Neuron (in vitro differentiated cells): ENCODE measurements around the gene PAK2.
"Not testable (repeated sequence)": the region's sequence is repeated elsewhere in the genome, so short reads cannot be mapped to it uniquely, and the experiment has no call there.

ENCODE experiments used
- H2AFZ ChIP-seq: one replicate; pipeline ENCODE4 v1.6.1; 2013; ENCODE audit warnings: low read depth, mild to moderate bottlenecking, inconsistent platforms, low read length, moderate library complexity
- H3K27me3 ChIP-seq: one replicate; pipeline ENCODE4 v1.6.1; 2013; ENCODE audit warnings: low read length; ENCODE audit not compliant: insufficient read depth
- H3K36me3 ChIP-seq: one replicate; pipeline ENCODE4 v1.6.1; 2013; ENCODE audit warnings: low read length; ENCODE audit not compliant: insufficient read depth
- H3K4me1 ChIP-seq: one replicate; pipeline ENCODE4 v1.6.1; 2013; ENCODE audit warnings: low read length; ENCODE audit not compliant: insufficient read depth
- H3K4me3 ChIP-seq: 2 replicates; pipeline ENCODE4 v1.5.1; 2013; ENCODE audit warnings: mild to moderate bottlenecking, low read length, moderate library complexity
- H3K9me3 ChIP-seq: one replicate; pipeline ENCODE4 v1.6.1; 2013; ENCODE audit warnings: low read length

PAK2 gene

GRCh38 chr3:196810963-196811581 is 71.4 kb downstream of the PAK2 start:
- Histone ChIP-seq H3K36me3 (peaks cover 63% of the 10 kb centered on the region), H3K4me1 (no peaks in the 10 kb centered on the region)

GRCh38 chr3:196812853-196813252 is 73.2 kb downstream of the PAK2 start:
- H3K4me3 ChIP-seq: no peak overlapping the region
- H3K27me3 ChIP-seq: no peaks in the 10 kb centered on the region
- H3K36me3 ChIP-seq: peaks cover 53% of the 10 kb centered on the region
- H3K9me3 ChIP-seq: no peaks in the 10 kb centered on the region
- no peak overlapping the region for H2AFZ ChIP-seq
- H3K4me1 ChIP-seq: no peaks in the 10 kb centered on the region

More at GRCh38 chr3:196810963-196811581, 71.4 kb downstream of the PAK2 start:
- Histone ChIP-seq H3K4me3 (no peak overlapping the region), H3K9me3 (no peaks in the 10 kb centered on the region), H3K27me3 (no peaks in the 10 kb centered on the region), H2AFZ (no peak overlapping the region)

- Histone ChIP-seq H3K4me1 (no peaks in the 10 kb centered on the region), H3K36me3 (peaks cover 56% of the 10 kb centered on the region), H3K4me3 (no peak overlapping the region), H3K27me3 (no peaks in the 10 kb centered on the region), H3K9me3 (no peaks in the 10 kb centered on the region), H2AFZ (no peak overlapping the region)
These were observed 74.2 kb downstream of the PAK2 start for GRCh38 chr3:196813903-196814302.

DNA sequence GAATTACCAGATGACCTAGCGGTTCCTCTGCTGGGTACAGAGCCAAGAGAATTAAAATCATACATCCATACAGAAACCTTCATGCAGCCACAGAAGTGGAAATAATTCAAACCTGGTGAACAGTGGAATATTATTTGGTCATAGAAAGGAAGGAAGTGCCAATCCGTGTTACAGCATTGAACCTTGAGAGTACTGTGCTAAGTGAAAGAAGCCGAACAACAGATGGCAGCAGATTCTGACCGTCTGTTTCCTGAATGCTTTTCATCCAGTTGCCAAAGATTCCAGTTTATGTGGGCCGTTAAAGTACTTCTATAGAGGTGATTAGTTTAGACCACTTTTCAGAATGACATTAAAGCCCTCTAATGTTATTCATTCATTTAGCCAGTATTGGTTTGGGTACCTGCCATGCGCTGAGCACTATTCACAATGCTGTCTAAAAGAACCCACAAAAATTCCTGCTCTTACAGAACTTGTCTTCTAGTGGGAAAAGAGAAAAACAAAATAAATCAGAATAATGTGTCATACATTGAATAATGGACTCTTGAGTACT is 82.2 kb downstream of the PAK2 start:
- Histone ChIP-seq H3K9me3 (no peaks in the 10 kb centered on the region), H3K36me3 (peaks cover 68% of the 10 kb centered on the region), H3K4me1 (no peaks in the 10 kb centered on the region), H2AFZ (no peak overlapping the region), H3K27me3 (no peaks in the 10 kb centered on the region), H3K4me3 (no peak overlapping the region)

DNA sequence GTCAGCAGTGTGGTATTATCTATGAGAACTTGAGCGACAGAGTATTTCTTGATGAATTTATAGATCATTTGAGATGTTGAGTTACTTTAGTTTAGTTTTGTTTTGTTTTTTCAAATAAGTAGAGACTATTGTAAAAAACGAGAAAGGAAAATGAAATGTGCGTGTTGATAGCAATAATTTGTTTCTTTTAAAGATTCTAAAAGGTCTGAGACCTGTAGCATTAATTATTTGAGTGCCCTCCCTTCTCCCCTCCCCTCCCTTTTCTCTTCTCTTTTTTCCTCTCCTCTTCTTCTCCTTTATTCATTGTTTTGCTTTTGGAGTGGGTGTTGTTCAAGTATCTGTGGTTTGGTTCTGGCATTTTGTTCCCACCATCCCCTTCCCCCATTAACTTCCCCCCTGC is 90.0 kb downstream of the PAK2 start:
- H3K4me1 ChIP-seq, H3K4me3 ChIP-seq, H2AFZ ChIP-seq, H3K27me3 ChIP-seq, H3K9me3 ChIP-seq: not testable (repeated sequence)
- H3K36me3 ChIP-seq: peaks cover 35% of the 10 kb centered on the region

- H3K9me3 ChIP-seq: peaks cover 3% of the 10 kb centered on the region
- peaks cover 14% of the 10 kb centered on the region for H3K36me3 ChIP-seq
- no peaks in the 10 kb centered on the region for H3K4me1 ChIP-seq
These were observed 95.4 kb downstream of the PAK2 start for GRCh38 chr3:196835086-196835485.

DNA sequence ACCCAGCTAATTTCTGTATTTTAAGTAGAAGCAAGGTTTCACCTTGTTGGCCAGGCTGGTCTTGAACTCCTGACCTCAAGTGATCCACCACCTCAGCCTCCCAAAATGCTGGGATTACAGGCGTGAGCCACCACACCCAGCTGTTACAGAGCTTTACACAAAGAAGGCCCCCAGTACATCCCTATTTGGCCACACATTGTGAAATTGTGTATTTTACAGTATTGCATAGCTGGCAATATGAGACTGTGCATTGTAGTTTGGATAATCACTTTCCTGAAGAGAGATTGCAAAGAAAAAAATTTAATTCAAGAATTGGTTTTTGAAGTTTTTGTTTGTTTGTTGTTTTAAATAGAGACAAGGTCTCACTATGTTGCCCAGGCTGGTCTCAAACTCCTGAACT is 97.0 kb downstream of the PAK2 start:
- H3K4me1 ChIP-seq, H3K4me3 ChIP-seq, H3K27me3 ChIP-seq, H3K36me3 ChIP-seq, H3K9me3 ChIP-seq, H2AFZ ChIP-seq: not testable (repeated sequence)

More at GRCh38 chr3:196835086-196835485, 95.4 kb downstream of the PAK2 start:
- Histone ChIP-seq H2AFZ (no peak overlapping the region), H3K27me3 (no peaks in the 10 kb centered on the region), H3K4me3 (no peak overlapping the region)

GRCh38 chr3:196837819-196838420 is 98.3 kb downstream of the PAK2 start:
- H2AFZ ChIP-seq: no peak overlapping the region
- H3K4me3 ChIP-seq: no peak overlapping the region
- peaks cover 1% of the 10 kb centered on the region for H3K36me3 ChIP-seq
- H3K9me3 ChIP-seq: peaks cover 3% of the 10 kb centered on the region
- no peaks in the 10 kb centered on the region for H3K4me1 ChIP-seq
- H3K27me3 ChIP-seq: no peaks in the 10 kb centered on the region

DNA sequence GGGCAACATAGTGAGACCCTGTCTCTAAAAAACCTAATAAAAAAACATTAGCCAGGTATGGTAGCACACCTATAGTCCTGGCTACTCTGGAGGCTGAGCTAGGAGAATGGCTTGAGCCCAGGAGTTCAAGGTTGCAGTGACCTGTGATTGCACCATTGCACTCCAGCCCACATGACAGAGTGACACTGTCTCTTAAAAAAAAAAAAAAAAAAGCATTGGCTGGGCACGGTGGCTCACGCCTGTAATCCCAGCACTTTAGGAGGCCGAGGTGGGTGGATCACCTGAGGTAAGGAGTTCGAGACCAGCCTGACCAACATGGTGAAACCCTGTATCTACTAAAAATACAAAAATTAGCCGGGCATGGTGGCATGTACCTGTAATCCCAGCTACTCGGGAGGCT is 99.7 kb downstream of the PAK2 start:
- not testable (repeated sequence) for H3K4me1 ChIP-seq, H2AFZ ChIP-seq, H3K27me3 ChIP-seq, H3K4me3 ChIP-seq, H3K36me3 ChIP-seq, H3K9me3 ChIP-seq

DNA sequence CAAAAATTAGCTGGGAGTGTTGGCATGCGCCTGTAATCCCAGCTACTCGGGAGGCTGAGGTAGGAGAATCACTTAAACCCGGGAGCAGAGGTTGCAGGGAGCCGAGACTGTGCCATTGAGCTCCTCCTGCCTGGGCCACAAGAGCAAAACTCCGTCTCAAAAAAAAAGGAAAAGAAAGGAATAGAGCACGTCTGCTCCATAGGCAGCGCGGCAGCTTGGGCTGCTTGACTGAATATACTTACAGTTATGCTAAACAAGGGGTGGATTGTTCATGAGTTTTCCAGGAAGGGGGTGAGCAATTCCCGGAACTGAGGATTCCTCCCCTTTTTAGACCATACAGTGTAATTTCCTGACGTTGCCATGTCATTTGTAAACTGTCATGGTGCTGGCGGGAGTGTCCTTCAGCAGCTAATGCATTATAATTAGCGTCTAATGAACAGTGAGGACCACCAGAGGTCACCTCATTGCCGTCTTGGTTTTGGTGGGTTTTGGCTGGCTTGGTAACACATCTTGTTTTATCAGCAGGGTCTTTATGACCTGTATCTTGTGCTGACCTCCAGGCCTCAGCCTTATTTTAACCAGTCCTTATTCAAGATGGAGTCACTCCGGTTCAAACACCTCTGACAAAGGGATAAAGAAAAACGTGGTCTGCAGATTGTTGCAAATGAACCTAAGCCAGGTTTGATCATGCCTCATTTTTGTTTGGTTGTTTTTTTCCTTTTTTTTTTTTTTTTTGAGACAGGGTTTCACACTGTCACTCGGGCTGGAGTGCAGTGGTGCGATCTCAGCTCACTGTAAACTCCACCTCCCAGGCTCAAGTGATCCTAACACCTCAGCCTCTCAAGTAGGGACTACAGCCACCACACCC is 103.1 kb downstream of the PAK2 start:
- Histone ChIP-seq H3K36me3 (no peaks in the 10 kb centered on the region), H3K4me3 (no peak overlapping the region), H3K4me1 (no peaks in the 10 kb centered on the region), H3K27me3 (no peaks in the 10 kb centered on the region), H3K9me3 (no peaks in the 10 kb centered on the region), H2AFZ (no peak overlapping the region)

DNA sequence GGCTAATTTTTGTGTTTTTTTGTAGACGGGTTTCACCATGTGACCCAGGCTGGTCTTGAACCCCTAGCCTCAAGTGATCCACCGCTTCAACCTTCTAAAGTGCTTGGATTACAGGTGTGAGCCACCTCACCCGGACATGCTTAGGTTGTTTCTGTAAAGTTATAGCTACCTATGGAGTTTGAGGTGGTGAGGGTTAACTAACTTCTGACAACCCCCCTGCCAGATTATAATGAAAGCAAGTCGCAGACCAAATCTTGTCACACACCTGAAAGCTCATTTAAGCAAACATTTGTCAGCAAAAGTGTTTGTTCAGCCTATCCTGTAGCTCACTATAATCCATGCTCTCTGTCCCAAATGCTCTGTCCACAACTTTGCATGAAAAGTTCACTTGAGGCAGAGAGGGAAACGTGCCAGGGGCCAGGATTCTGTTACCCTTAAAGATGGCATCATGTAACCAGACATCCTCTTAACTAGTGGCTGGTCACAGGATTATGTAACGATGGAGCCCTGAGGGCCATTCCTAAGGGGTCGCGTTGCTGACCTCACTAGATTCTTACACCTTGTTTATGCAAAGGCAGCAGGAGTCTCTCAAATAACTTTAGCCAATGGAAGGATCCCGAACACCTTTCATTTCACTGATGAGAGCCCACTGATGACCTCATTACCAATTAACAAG is 103.9 kb downstream of the PAK2 start:
- Histone ChIP-seq H3K27me3 (no peaks in the 10 kb centered on the region), H3K4me3 (no peak overlapping the region), H2AFZ (no peak overlapping the region), H3K9me3 (no peaks in the 10 kb centered on the region), H3K36me3 (no peaks in the 10 kb centered on the region), H3K4me1 (no peaks in the 10 kb centered on the region)

DNA sequence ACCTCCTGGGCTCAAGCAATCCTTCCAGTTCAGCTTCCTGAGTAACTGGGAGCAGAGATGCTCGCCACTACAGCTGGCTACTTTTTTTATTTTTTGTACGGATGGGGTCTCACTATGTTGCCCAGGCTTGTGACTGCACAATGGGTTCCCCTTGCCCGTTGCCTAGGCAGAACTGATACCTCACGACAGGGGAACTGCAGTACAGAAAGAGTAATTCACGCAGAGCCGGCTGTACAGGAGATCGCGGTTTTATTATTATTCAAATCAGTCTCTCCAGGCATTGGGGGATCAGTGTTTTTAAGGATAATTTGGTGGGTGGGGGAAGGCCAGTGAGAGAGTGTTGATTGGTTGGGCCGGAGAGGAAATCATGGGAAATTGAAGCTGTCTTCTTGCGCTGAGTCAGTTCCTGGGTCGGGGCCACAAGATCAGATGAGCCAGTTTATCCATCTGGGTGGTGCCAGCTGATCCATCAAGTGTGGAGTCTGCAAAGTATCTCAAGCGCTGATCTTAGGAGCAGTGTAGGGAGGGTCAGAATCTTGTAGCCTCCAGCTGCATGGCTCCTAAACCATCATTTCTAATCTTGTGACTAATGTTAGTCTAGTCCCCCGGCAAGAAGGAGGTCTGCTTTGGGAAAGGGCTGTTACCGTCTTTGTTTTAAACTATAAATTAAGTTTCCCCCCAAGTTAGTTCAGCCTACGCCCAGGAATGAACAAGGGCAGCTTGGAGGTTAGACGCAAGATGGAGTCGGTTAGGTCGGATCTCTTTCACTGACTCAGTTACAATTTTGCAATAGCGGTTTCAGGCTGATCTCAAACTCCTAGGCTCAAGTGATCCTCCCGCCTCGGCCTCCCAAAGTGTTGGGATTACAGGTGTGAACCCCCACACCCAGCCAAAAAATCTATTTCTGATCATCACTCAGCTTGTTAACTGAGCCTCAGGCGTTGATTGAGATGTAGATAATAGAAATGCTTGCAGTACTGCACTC is 104.9 kb downstream of the PAK2 start:
- H2AFZ ChIP-seq, H3K4me3 ChIP-seq, H3K36me3 ChIP-seq, H3K4me1 ChIP-seq, H3K9me3 ChIP-seq, H3K27me3 ChIP-seq: not testable (repeated sequence)
